GM21360 (cell line): ENCODE data around the gene KIF5C.

ENCODE experiments used
- ATAC-seq: cut with Tn5 transposase; IDR thresholded peaks from one replicate; pipeline ENCODE4 v1.9.1; 2021; ENCODE audit warnings: mild to moderate bottlenecking, moderate library complexity; ENCODE audit not compliant: unreplicated experiment

The KIF5C gene

DNA sequence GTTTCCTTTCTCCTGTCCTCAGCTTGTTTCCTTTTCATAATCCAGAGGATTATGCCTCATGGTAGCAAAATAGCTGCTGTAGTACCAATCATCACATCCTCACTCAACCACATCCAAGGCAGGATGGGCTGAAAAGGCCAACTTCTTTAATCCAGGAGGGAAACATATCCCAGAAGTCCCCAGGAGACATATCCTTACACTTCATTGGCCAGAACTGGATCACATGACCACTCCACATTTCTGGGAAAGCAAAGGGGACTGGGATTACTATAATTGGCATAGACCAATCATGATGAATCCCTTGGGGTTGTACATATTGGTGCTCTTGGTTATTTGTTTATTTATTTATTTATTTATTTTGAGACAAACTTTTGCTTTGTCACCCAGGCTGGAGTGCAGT is 109.4 kb downstream of the KIF5C start:
- no peak for ATAC-seq

DNA sequence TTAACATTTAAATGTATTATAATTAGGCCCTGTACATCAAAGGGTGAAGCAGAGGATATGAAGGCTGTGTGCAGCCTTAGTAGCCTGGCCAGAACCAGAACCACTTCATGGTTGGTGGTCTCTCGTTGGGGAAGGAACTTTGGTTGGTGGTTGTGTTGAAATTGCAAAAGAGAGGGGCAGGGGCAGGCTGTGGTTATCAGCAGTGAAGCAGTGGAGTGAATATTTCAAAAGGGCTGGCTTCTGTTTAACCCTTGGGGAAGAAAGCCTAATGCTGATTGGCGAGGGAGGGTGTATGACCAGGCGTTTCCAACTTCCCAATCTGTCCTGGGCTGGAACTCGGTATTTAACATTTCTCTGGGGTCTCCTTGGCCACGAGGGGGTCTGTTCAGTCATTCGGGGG is 112.3 kb downstream of the KIF5C start:
- no peak for ATAC-seq

DNA sequence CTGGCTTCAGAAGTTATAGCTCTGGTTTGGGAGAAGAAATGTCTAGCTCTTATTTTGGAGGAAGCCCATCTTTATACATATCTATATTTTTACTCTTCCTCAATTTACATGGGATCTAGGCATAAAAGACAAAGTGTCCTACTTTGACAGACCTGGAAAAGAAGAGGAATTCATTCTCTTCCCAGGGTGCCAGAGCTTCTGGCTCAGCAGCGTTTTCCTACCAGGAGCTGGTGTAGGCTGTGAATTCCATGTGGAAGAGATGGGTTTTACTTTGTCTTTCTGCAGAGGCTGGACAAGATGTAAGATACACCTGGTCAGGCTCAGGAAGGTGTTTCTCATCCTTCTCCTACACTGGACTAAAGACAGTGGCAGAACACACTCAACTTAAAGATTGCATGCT is 113.3 kb downstream of the KIF5C start:
- no peak for ATAC-seq

DNA sequence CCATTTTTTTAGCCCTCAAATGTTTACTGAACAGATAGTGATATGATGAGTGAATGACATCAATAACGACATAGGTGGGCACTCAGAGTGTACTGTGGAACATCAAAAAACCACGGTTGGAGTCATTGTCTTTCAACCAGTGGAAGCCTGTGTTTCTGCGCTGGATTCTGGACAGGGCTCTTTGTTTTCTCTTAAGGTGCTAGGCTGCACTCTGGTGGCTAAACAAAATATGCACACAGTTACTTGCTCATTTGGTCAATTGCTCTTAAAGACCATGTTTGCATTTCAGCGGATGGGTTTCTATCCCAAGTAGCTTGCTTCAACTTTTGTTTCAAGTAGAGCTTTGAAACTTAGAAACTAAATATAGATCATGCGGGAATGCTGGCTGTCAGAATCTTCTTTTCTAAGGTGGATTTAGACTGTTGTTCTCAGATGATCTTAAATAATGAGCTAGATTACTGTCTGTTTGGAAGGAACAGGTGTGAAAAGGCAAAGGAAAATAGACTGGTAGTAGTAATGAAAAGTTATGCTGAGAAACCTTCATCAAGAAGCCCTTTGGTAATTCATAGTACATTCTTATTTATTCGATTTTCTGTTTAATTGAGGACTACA is 115.0 kb downstream of the KIF5C start:
- peak; percentile 96 for ATAC-seq

DNA sequence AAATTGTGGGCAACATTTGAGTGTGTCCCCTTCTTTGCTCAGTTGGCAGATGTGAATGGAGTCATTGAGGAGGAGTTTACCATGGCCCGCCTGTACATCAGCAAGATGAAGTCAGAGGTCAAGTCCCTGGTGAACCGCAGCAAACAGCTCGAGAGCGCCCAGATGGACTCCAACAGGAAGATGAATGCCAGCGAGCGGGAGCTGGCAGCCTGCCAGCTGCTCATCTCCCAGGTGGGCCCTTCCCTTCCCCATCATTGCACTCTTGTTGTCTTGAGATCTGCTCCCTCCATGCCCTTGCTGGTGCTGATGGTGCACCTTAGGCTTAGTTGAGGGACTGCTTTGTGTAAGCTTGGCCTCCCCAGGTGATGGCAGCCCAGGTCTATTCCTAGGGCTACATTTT is 115.9 kb downstream of the KIF5C start:
- no peak for ATAC-seq

DNA sequence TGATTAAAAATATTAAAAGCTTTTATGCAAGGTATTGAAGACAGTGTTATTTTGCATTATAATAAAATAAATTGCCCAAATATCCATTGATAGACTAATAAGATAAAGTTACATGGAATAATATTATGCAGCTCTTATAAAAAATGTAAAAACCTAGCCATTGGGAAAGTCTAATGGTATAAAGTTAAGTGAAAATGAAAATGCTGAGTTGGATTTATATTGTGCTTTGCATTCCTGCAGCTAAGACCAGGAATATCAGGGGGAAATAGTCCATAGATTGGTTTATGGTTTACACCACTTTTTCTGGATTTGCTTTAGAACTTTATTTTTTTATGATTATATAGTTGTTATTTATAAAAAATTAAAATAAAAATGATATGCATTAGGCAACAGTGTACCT is 117.4 kb downstream of the KIF5C start:
- no peak for ATAC-seq

DNA sequence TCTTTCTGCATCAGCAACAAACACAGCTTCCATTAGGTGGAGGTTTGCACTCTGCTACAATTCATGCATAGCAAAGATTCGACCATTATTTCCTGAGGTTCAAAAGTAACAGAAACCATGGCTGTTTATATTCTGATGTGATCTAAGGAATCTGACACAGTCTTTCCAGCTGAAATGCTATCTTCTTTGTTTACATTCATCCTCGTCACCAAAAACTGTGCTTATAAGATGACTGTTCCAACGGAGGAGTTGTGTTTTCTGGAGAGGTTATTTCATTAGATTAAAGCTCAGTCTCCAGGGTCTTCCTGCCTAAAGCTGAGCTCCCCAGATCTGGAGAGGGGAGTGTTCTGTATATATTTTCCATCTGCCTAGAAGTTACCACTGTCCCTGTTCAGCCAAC is 118.3 kb downstream of the KIF5C start:
- ATAC-seq, result no peak

DNA sequence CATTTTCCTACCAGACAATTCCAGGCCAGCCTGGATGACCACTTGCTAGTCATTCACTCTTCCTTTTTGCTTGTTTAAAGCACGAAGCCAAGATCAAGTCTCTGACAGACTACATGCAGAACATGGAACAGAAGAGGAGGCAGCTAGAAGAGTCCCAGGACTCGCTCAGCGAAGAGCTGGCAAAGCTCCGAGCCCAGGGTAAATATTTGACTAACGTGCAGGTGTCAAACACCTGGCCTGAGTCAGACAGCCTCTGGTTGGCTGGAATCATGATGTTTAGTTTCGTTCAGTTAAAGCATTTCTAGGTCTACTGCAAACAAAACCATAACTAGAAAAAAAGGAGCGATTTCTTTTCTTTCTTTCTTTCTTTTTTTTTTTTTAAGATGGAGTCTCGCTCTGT is 119.3 kb downstream of the KIF5C start:
- no peak for ATAC-seq

DNA sequence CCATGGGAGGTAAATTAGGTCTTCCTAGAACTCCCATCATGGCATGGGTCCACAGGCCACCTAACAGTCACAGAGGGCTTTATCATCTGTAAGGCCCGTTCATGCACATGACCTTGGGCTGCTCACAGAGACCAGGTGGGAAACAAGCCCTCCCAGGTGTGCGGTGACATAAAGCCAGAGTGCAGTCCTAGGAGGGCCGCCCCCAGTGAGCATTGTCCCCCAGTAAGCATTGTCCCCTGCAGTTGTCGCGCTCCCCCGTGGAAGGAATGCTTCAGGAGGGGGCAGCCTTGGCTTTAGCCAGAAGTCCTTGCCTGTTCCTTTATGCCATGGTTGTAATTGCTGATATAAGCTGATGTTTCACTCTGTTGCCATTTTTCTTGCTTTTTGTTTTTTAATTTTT is 121.8 kb downstream of the KIF5C start:
- ATAC-seq, result no peak

DNA sequence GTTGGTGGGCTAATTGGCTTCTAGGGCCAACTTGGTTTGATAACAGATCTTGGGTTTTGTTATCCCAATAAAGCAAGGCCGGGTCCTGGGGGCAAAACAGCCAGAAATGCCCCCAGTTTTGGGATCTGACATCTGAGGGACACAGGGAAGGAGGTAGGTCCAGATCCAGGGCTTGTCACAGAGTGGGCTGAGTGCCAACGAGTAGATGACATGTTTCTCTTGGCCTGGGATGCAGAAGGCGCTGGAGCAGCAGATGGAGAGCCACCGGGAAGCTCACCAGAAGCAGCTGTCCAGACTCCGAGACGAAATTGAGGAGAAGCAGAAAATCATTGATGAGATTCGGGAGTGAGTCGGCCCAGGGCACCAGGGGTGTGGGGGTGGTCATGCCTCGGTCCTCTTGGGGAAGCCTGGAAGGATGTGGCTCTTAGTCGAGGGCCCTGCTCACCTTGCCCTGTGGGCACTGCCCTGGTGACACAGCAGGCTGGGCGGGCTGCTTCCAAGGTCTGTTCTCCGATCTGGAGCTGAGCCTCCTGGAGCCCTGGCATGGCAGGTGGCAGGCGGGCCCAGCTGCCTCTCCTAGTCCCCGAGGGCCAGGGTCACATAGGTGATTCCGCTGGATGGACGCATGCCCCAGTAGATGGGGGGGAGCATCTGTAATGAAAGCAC is 123.3 kb downstream of the KIF5C start:
- ATAC-seq, result no peak

DNA sequence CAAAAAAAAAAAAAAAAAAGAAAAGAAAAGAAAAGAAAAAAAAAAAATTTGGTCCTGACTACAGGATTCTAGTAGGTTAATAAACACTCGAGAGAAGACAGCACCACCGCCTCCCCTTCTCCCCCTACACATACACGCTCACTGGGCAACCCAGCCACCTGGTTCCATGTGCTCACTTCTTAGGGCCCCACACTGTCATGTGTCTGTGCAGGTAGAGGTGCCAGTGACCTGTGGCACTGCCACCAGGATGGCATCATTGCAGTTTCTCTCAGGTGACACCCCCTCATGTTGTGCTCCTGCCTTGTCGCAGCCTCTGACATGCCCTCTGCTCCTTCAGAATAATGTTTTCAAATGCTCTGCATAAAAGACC is 123.8 kb downstream of the KIF5C start:
- ATAC-seq, result no peak

DNA sequence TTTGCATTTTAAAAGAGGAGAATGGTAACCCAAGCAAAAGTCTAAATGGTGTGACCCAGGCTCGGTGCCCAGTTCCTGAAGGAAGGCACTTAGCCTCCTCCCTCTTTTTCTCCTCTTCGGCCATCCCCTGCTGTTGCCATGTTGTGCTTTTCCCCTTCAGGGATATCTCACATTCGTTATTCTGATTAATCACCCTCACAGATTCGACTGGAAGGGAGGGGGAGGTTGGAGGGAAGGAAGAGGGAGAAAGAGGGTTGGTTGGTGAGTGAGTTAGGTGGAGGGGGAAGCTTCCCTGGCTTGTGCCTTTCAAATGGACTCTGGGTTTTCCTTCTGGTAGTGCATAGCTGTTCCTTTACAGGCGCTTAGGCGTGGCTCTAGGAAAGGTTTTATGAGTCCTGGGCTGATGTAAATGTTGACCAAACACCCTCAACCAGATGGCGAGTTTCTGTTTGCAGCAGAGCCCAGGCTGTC is 124.5 kb downstream of the KIF5C start:
- ATAC-seq, result no peak

DNA sequence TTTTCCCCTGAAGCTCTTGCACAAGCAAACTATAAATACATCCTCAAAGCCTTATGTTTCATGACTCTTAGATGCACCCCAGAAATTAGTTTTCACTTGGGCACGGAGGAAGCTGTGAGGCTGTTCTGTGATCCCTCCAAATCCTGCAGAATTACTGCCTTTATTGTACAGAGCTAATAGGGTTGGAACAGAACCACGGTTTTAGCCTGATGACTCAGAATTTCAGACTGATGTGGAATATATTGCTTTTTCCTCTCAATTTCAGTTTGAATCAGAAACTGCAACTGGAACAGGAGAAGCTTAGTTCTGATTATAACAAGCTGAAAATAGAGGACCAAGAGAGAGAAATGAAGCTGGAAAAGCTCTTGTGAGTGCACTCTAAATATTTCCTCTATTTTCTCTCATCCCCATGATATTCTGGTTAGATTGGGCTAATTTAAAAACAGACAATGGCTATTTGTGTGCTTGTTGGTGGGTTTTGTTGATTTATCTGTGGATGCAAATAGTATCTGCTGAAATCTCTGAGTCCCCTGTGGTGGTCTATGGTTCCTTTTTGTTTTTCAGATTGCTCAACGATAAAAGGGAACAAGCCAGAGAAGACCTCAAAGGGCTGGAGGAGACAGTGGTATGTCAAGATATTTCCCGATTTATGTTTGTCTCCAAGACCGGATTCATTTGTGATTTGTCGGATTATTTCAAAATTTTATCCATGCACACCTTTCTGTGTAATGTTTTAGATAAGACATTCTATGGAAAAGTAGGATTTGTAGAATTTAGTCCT is 125.3 kb downstream of the KIF5C start:
- ATAC-seq, result no peak

DNA sequence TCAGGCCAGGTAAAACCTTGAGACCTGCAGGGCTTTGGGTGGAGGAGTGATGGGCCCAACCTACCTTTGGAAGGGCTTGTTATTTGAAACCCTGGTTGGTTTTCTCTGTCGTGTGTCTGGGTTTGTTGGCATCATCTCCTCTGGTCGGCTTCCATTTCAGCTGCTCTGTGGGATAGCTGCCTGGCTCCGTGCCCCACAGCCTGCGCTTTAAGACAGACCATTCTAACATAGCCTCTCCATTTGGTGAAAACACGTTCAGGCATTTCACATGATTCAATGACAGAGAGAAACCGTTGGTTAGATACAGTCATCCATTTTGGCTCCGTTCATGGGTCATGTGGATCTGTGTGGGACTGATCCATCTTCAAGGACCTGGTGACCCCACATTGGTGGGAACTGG is 126.5 kb downstream of the KIF5C start:
- ATAC-seq, result no peak

DNA sequence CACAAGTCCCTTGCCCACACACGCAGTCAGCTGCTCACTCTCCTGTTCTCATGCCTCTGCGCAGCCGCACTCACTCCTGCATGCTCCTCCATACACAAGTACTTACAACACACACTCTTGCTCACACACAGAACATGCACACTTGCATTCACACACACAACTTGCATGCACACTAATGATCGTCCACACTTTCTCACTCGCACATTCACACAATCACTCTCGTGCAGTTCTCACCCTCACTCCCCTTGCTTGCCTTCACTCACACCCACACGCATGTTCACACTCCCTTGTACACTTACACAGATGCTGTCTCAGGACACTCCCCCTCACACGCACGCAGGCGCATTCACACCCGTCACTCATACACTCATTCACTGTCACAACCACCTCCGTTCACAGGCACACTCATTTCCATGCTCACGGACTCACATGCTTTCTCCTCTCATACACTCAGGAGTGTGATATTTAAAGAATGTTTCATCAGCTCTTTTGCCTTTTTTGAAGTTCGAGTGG is 127.4 kb downstream of the KIF5C start:
- ATAC-seq, result no peak

DNA sequence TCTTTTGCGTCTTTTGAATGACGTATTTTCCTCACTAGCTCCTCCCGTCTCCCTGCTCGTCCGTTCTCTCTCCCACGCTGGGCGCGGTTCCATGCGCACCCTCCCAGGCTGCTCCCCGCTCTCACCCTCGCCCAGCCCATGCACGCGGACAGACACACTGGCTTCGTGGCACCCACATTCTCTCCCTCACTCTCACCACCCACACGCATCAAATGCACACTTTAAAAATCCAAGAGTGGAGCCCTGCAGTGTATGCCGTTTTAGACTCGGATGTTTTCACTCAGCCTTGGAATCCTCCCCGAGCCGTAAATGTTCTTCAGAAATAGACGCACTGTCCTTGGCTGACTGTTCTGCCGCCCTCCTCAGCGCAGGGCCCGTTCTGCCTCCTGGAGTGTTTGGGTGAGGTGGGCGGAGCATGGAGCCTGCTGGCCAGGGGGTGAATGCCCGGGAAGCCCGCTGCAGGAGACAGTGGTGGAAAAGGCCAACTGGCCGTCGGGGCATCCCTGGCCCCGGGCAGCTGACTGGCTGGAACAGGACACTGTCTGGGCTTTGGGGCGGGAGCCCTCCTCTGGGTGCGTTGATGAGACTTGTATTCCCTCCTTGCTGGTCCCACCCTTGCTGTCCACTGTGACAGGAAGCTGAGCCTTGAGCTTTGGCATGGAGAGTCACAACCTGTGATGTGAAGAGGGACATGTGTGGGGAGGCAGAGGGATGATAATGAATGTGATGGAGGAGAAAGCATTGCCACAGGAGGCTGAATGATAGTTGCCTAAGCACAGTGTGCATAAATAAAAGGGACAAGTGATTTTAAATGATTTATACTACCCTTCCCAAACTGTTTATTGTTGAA is 128.1 kb downstream of the KIF5C start:
- no peak for ATAC-seq

DNA sequence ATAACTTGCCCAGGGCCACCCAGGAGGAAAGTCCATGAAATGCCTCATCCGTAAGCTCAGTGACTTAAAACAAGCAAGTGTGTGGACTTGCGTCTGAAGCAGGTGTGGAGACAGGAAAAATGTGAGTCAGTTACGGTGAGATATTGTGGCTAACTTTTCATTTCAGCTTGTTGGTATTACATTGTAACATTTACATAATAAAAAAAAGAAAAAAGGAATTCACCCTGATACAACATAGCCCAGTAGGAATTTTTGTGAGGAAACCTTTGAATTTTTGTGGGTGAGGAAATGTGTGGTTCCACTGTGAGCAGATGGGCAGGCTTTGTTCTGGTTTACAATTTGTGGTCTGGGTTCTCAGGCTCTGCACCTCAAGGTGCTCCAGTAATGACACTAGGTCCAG is 129.8 kb downstream of the KIF5C start:
- no peak for ATAC-seq

DNA sequence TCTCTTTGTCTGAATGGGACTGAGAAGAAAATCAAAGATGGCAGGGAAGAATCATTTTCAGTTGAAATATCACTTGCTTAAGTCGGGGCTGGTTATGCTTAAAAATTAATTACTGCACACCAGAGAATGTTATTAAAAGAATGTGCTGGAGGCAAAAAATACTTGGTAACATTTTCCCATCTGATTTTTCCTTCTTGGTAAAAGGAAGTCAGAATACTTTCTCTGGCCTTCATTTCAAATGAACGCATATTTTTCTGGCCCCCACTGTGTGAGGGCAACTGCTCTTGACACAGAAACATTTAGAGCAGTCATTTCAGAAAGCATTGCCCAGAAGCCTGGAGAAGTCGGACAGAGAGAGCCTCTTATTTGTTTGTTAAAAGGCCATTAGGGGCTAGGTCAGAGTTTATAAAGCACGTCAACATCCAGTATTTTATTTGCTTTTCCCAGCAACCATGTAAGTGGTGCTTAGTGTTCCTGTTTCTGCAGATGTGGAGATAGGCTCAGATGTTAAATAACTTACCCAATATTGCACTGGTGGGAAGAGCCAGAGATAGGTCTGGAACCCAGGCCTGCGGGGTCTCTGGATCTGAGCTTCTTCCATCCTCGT is 130.5 kb downstream of the KIF5C start:
- ATAC-seq, result no peak

DNA sequence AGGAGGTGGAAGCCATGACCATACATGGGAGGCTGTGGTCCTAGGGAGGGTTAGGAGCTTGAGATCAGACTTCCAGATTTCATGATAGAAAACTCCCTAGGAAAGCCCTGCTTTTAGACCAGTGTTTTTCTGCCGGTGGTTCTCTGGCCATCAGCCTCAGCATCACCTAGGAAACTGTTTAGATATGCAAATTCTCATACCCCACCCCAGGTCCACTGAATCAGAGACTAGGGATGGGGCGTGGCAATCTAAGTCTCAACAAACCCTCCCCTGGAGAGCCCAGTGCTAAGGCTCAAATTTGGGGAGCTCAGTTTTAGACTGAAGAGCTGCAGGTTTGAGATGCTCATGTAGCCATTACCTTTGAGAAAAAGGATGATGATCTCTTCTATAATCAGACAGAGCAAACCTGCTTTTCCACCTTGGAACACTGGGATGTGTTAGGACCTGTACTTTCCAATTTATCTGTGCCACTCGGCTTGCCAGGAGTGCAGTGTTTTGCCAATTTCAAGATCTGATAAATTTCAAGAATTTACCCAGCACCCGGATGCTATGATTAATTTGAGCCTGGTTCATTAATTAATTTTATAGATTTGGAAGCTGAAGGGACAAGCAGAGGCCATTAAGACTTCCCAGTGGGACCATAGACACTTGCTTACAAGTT is 132.0 kb downstream of the KIF5C start:
- ATAC-seq, result no peak

DNA sequence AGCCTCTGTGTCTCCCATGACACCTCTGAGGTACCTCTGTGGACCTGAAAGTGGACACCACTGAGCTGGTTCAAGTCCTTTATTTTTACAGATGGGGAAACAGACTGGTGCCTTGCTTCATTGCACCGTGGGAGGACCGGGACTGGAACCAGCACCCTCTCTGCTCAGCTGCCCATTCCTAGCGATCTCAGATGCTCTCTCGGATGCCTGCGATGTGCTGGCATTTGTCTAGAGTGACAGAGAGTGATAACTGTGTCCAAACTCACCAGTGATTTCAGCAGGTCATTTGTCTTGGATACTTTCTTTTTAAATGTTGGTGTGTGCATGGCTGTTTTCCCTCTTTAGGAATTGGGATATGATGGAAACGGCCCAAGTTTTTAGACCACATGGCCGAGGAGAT is 133.4 kb downstream of the KIF5C start:
- ATAC-seq, result no peak
